Activated CD8-positive, alpha-beta memory T cell treated with anti-CD3 and anti-CD28 coated beads, Interleukin-2, amount 50 U/mL, for 4 hours (primary cell): ENCODE measurements around the gene AMACR.
A peak's percentile ranks its signal among the peaks of the same experiment; 100 is the strongest.

Source experiments
- DNase-seq: peaks from one replicate; pipeline ENCODE4 v3.0.0-alpha.2; 2020

The AMACR gene

GRCh38 chr5:34007621-34008600 lies at the start of gene AMACR:
TSS of gene AMACR (minus strand) at chr5:34008050. CDS start at chr5:34008019, 31 bp downstream.
- DNase-seq = peak; percentile 88

GRCh38 chr5:34057569-34057968 lies 49.7 kb upstream of the AMACR start:
- no peak for DNase-seq

DNA sequence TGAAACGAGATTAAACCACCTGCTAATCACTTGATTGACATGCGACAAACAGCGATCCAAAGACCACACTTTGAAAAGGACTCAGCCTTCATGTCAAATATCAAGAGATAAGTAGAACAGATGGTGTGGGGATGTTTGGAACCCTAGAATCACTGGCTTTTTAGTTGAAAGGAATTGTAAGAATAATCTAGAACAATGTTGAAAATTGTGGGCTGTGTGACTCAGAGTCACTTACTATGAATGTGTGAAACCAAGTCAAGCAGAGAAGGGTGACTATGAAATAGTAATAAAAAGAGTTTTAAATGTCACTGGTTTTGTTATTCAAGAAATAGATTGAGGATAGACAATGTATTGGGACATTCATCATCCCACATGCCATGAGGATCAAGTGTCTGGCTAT lies 49.3 kb upstream of the AMACR start:
- DNase-seq = no peak

DNA sequence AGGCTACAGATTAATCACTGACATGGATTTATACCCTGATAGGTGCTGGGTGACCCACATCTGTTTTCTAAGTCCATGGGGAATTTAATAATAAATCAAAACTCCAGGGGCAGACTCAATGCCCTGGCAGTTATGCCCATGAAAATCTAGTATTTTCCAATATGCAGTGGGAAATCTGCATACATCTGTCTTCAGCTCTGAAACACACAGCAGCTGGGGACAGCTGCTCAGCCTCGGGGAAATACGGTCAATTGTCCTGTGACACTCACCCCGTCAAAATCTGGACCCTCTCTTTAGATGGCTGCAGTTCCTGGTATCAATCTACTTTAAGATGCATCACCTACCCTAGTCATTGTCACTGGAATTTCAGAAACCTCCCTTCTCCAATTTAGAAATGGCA lies 47.8 kb upstream of the AMACR start:
- no peak for DNase-seq

GRCh38 chr5:34054400-34054729 lies 46.5 kb upstream of the AMACR start:
- DNase-seq = no peak

- DNase-seq = no peak
Observed at GRCh38 chr5:34053571-34054399, 45.9 kb upstream of the AMACR start.

DNA sequence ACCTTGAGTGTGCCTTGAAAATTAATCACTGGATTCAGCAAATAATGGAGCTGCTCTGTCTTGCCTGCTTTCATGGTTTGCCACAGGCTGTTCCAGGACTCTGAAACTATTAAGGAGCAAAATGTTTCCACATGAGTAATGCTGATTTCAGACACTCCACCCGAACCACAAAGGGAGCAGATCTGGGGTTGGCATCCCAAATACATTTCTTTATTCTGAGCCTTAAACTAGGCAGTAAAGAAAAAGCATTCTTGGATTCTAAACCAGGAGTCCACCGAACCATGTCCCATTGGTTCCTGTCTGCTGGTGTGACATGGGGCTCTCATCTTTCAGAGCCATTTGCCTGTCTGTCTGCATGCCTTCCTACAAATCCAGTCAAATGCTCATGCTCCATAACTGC lies 45.3 kb upstream of the AMACR start:
- no peak for DNase-seq

DNA sequence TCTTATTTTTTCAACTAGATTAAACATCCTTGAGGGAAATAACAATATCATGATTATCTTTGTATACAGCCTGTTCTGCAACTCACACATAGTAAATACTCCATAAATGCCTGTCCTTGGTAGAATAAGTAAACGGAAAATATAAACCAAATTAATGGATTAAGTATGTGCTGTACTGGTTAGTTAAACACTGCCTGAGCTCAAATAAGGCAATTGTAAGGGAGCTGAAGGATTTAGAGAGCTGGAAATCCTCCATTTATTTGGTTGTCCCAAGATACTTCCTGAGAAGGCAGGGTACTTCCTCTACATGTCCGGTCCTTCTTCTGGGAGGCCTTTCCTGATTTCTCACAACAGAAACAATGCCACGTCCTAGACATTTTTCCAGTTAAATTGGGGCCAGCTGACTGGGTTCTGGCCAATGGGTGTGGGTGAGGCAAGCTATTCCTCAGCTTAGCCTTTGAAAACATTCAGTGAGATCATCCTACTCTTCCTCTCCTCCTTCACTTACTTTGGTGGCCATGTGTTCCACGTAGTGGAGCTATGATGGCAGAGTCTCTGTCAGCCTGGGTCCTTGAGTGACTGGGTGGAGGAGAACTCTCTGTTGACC lies 43.6 kb upstream of the AMACR start:
- DNase-seq = no peak

DNA sequence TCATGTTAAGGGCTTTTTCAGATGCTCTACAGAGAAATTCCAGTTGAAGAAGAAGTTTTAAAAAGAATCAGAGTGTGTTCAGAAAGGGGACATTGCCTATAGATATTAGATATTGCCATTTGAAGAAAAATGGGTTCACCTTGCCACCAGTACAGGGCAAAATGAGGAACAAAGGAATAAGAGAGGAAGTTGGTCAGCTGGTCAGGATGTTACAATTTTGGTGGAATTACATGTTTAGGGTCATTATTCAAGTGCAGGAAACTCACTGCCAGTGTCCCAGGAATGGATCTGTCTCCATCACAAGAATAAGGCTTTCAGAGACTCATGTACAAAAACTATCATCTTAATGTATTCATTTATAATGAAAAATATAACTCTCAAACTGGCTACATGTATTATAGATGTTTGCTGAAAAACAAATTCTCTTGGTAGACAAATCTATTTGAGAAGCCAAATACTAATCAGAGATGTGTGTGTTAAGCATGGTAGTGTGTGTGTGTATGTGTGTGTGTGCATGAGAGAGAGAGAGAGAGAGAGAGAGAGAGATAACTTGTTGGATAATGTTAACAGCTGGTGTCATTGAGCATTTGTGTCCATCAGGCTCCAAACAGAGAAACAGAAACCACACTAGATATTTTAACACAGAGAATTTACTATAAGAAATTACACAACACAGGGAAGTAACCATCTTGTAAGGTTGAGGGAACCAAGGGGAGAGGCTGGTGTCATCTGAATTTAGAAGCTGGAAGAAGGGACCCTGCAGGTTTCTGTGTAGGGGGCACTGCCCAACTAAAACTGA lies 40.1 kb upstream of the AMACR start:
- DNase-seq = no peak

DNA sequence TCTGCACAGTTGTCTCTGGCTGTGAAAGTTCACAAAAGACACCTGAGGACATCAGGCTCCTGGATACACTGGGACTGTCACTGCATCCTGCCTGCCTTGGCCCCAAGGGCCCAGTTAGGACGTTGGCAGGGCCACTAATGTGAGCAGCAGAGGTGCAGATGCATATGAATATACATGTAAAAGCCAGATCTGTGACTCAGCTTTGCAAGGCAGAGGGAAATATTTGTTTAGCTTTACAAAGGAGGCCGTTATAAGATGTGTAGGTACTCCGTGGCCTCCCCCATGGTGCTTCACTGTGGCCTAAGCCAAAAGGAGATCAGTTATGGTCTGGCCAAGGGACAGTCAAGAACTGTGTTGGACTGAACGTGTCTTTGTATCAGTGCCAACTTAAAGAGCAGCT lies 39.3 kb upstream of the AMACR start:
- no peak for DNase-seq

DNA sequence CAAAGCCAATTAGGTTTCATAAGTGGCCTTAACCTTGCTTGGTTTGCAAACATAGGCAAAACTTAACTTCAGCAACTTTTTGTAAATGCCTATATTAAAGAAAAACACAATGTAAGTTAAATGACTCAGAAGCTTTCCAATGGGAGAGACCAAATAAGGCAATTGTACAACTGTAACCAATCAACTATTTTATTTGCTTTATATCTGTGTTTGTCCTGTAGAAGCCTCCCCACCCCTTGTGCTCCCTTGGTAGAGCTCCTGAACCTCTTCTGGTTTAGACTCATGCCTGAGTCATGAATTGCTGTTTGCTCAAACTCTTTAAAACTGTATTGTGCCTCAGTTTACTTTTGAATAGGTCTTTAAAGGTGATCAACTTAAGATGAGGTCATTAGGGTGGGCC lies 38.1 kb upstream of the AMACR start:
- DNase-seq = no peak

DNA sequence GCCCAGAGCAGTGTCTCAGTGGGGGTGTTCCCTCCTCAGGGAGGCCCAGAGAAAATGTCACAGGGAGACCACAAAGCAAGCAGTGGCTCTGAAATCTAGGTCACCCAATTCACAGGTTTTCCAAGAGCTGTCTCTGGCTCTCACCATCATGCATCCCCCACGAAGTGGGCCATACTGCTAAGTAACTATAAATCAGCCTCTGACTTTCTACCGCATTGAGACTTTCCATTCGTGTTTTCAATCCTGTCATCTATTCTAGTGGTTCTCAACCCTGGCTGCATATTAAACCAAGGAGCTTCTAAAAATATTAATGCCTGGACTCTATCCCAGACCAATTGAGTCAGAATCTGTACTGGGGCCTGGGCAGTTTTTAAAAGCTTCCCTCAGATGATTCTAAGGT lies 37.2 kb upstream of the AMACR start:
- no peak for DNase-seq

DNA sequence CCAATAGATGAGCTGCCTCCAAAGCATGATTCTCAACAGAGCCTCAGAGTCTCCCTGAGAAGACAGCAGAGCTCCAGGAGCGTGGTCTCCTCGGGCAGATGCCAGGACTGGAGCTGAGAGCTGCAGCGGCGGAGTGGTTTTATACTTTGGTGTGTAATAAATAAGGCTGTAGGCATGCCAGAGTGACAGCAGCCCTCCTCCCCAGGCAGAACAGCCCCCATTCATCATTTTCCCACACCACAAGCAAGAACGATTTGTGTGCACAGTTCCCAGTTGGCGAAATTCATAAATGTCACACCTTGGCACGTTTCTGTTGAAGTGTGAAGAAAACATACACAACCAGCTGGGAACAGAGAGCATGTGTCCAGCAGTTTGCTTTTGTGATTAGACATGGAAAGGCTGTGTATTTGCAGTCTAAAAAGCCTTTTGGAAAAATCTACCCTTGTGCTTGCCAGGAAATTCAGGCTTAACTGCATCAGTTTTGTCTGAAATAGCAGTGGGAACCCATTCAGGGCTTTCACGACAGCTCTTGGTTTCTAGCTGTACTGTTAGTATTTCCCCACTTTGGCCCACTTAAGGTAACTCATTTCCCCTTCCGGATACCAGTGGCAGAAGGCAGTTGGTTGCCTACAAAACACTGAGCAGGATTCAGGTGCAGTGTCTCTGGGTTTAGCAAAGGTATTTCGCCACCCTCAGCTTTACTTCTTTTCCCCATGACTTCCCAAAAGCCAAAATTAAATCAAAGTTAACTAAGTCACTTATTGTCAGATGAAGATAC lies 35.4 kb upstream of the AMACR start, which contains the start of gene C1QTNF3:
Gene C1QTNF3 (minus strand): TSS at position 115 of the 778 bp plus-strand sequence. CDS start 88 bp downstream, at position 27.
- DNase-seq = no peak

GRCh38 chr5:34042321-34042720 lies 34.5 kb upstream of the AMACR start:
- no peak for DNase-seq

DNA sequence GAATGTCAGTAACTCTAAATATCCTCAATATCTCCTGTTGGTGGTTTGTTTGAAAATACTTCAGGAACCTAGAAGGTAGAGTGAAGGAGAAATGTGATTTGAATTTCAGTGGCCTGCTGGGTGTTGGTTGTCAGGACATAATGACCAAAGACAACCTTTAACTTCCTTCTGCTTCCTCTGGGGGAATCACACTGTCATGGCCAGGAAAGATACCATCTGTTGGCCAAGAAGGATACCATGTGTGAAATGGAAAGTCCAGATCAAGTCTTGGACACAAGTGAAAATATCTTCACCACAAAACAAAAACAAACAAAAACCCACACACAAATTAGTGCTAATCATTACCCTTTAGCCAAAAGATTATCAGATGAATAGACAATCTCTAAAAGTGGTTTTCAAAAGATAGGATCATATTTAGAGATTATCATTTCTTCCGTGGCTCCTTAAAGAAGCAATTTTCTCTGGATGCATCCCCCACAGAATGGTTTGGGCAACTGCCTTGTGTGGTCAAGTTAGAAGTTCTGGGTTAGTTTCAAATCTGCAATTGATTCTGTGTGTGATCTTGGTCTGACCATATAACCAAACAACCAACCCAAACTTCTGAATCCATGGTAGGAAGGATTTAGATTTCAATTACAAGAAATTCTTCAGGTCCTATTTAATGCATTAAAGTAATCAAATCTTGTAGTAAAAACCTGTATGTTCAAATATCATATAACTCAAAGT lies 33.6 kb upstream of the AMACR start:
- no peak for DNase-seq

- no peak for DNase-seq
Observed at GRCh38 chr5:34040472-34040871, 32.6 kb upstream of the AMACR start.

GRCh38 chr5:34039398-34040157 lies 31.7 kb upstream of the AMACR start:
- DNase-seq = no peak

DNA sequence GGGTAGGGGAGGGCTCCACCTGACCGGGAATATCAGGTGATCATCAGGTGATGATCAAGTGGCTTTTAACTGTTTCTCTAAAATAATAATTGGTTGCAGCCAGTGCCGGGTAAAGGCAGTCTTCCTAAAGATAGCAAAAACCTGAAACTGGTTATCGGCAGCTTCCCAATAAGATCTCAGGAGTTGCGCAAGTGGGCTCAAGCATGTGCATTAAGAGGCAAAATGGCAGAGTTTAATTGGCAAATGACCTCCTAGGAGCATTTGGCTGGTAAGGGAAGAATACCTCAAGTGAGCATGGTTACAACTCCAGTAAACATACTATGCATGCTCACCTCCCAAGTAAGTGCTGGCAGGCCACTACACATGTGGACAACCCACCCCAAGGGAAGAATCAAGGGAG lies 31.0 kb upstream of the AMACR start:
- no peak for DNase-seq

DNA sequence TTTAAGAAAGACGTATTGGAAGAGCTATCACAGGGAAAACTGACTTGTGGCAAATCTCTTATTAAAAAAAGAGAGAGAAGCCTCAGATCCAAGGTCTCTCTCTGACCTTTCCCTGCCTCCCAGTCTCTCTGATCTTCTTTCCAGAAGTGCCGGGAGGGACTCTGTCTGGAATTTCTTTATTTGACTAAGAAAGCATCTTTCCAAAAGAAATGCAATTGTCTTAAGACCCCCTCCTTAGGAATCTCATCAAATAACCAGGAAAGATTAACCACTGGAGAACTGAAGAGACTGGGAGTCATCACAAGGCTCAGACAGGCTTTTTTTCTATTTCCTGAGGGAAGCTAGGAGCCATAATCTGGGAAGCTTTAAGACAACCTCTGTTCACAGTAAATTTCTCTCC lies 30.5 kb upstream of the AMACR start:
- no peak for DNase-seq

- no peak for DNase-seq
Observed at GRCh38 chr5:34037726-34038125, 29.9 kb upstream of the AMACR start.
